ENCODE measurements around the gene APOO. TPM values are rescaled to one million over a fixed set of nuclear protein-coding genes. Genes with fewer than 3 reads are reported as not detected.
A peak's percentile ranks its signal among the peaks of the same experiment; 100 is the strongest.

Gene APOO
- total RNA-seq, 2 donors from 2014 or later: 47.9 to 74.2 TPM

DNA sequence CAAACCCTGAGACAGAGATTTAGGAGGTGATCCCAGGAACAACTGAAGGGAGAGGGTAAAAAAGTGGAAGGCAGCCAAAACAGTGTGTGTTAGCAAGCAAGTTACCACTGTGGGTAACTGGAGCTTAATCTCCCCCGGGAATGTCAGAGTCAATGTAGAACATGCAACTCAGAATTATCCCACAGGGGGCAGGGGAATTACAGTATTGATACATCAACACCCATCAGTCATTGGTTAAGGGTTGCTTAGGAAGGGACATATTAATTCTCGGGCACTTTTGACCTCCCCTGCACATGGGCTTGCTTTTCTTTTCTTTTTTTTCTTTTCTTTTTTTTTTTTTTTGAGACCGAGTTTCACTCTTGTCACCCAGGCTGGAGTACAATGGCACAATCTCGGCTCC lies 29.4 kb upstream of the APOO start:
- no peaks in the 10 kb centered on the region for H3K4me1 ChIP-seq (ENCODE audit: control insufficient read depth, insufficient read depth, low read length)
- H3K4me3 Mint-ChIP-seq: no peak overlapping the region
- H3K9me3 ChIP-seq (ENCODE audit: control insufficient read depth, low read length): no peaks in the 10 kb centered on the region
- no peak overlapping the region for H3K27ac ChIP-seq (ENCODE audit: low read depth, low read length)
- no peak overlapping the region for H3K9ac ChIP-seq (ENCODE audit: extremely low read depth, low read length, poor library complexity, severe bottlenecking)
- no peaks in the 10 kb centered on the region for H3K36me3 ChIP-seq (ENCODE audit: control insufficient read depth, insufficient read depth, low read length)
- H3K4me3 ChIP-seq (ENCODE audit: low read length): no peak overlapping the region
- H3K27me3 Mint-ChIP-seq (ENCODE audit: insufficient read depth): no peaks in the 10 kb centered on the region
- H3K4me1 Mint-ChIP-seq: no peaks in the 10 kb centered on the region
- H3K36me3 Mint-ChIP-seq (ENCODE audit: low read depth): no peaks in the 10 kb centered on the region
- H3K27me3 ChIP-seq (ENCODE audit: control insufficient read depth, insufficient read depth, low read length, poor library complexity, severe bottlenecking): no peaks in the 10 kb centered on the region
- 83 to 87% methylated on average over 1 to 3 of the region's 4 CpGs for WGBS, 2 experiments (ENCODE audit: insufficient coverage in 1 of 2, insufficient read length in 1 of 2)
- no peaks in the 10 kb centered on the region for H3K9me3 Mint-ChIP-seq
- peak; percentile 55 for DNase-seq
- TF ChIP-seq, protein P1, sequence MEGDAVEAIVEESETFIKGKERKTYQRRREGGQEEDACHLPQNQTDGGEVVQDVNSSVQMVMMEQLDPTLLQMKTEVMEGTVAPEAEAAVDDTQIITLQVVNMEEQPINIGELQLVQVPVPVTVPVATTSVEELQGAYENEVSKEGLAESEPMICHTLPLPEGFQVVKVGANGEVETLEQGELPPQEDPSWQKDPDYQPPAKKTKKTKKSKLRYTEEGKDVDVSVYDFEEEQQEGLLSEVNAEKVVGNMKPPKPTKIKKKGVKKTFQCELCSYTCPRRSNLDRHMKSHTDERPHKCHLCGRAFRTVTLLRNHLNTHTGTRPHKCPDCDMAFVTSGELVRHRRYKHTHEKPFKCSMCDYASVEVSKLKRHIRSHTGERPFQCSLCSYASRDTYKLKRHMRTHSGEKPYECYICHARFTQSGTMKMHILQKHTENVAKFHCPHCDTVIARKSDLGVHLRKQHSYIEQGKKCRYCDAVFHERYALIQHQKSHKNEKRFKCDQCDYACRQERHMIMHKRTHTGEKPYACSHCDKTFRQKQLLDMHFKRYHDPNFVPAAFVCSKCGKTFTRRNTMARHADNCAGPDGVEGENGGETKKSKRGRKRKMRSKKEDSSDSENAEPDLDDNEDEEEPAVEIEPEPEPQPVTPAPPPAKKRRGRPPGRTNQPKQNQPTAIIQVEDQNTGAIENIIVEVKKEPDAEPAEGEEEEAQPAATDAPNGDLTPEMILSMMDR (conservative IDR thresholded peaks at IDR 0.05): peak; percentile 59
- no peak overlapping the region for H3K27ac Mint-ChIP-seq

DNA sequence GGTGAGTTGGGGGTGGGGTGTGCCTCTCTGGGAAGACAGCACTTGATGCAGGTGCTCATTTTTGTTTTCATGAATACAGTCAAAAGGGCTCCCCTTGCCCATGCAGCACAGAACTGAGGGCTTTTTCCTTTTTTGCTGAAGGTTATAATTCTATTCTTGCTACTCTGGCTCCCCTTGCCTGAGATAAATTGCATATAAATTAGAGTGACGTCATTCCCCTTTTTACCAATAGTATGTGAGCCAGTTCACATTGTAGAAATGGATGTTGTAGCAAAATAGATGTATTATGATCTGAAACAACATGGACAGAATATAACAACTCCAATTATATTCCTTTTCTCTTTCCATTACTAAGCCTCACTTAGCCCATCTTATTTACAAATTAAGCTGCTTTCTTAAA lies 28.4 kb upstream of the APOO start:
- Mint-ChIP-seq H3K36me3 (ENCODE audit: low read depth) (no peaks in the 10 kb centered on the region), H3K27me3 (ENCODE audit: insufficient read depth) (no peaks in the 10 kb centered on the region), H3K4me3 (no peak overlapping the region), H3K27ac (no peak overlapping the region), H3K4me1 (no peaks in the 10 kb centered on the region), H3K9me3 (no peaks in the 10 kb centered on the region)
- Histone ChIP-seq H3K27ac (ENCODE audit: low read depth, low read length) (no peak overlapping the region), H3K9me3 (ENCODE audit: control insufficient read depth, low read length) (no peaks in the 10 kb centered on the region), H3K36me3 (ENCODE audit: control insufficient read depth, insufficient read depth, low read length) (no peaks in the 10 kb centered on the region), H3K9ac (ENCODE audit: extremely low read depth, low read length, poor library complexity, severe bottlenecking) (no peak overlapping the region), H3K4me3 (ENCODE audit: low read length) (no peak overlapping the region), H3K27me3 (ENCODE audit: control insufficient read depth, insufficient read depth, low read length, poor library complexity, severe bottlenecking) (no peaks in the 10 kb centered on the region), H3K4me1 (ENCODE audit: control insufficient read depth, insufficient read depth, low read length) (no peaks in the 10 kb centered on the region)
- no CpG with 5 or more reads among the region's 1 CpG for WGBS, 2 experiments (ENCODE audit: insufficient coverage in 1 of 2, insufficient read length in 1 of 2)
- TF ChIP-seq, protein P1 (conservative IDR thresholded peaks at IDR 0.05): no peak
- DNase-seq: no peak

DNA sequence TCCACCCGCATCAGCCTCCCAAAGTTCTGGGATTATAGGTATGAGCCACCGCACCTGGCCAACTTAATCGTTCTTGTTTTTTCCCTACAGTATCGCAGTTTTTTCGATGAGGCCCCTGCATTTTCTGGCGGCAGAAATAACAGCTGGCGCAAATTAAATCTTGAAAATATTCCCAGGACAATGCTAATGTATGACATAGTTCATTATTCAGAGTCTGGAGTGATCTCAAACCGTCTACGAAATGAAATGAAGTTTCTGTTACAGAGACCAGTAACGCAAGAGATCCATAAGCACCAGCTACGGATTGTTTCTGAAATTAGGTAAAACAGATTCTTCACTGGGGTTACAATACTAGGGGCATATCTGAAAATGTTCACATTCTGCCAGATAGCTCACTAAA lies 27.4 kb upstream of the APOO start:
- Mint-ChIP-seq H3K9me3 (no peaks in the 10 kb centered on the region), H3K4me3 (no peak overlapping the region), H3K27ac (no peak overlapping the region), H3K27me3 (ENCODE audit: insufficient read depth) (no peaks in the 10 kb centered on the region), H3K4me1 (no peaks in the 10 kb centered on the region), H3K36me3 (ENCODE audit: low read depth) (no peaks in the 10 kb centered on the region)
- WGBS, 2 experiments (ENCODE audit: insufficient coverage in 1 of 2, insufficient read length in 1 of 2): 95 to 96% methylated on average over 6 to 11 of the region's 11 CpGs
- Histone ChIP-seq H3K36me3 (ENCODE audit: control insufficient read depth, insufficient read depth, low read length) (no peaks in the 10 kb centered on the region), H3K9me3 (ENCODE audit: control insufficient read depth, low read length) (no peaks in the 10 kb centered on the region), H3K27me3 (ENCODE audit: control insufficient read depth, insufficient read depth, low read length, poor library complexity, severe bottlenecking) (no peaks in the 10 kb centered on the region), H3K4me1 (ENCODE audit: control insufficient read depth, insufficient read depth, low read length) (no peaks in the 10 kb centered on the region), H3K27ac (ENCODE audit: low read depth, low read length) (no peak overlapping the region), H3K9ac (ENCODE audit: extremely low read depth, low read length, poor library complexity, severe bottlenecking) (no peak overlapping the region), H3K4me3 (ENCODE audit: low read length) (no peak overlapping the region)
- DNase-seq: no peak
- TF ChIP-seq, protein P1 (conservative IDR thresholded peaks at IDR 0.05): no peak

Measured in endodermal cell (in vitro differentiated cells).